Measurements from ENCODE around the gene SP4.

GRCh38 chr7:21476429-21476828 is 48.5 kb downstream of the SP4 start:
- TF ChIP-seq CTCF (IDR thresholded peaks at IDR 0.05) (no peak), POLR2A (IDR thresholded peaks at IDR 0.05) (no peak), POLR2AphosphoS5 (IDR thresholded peaks at IDR 0.05; ENCODE audit: insufficient read depth in 1 of 2, low read depth in 1 of 2) (no peak)
